NCI-H748 (cell line): ENCODE data around the gene FAM53A.

Source experiments
- DNase-seq: peaks from one replicate; lab custom pipeline; 2025; ENCODE audit not compliant: unreplicated experiment; lab: John Stamatoyannopoulos, UW

Gene FAM53A

GRCh38 chr4:1594871-1595788 is 89.0 kb downstream of the FAM53A start:
- no peak for DNase-seq

- no peak for DNase-seq
Observed at GRCh38 chr4:1593881-1594345, 90.2 kb downstream of the FAM53A start.

GRCh38 chr4:1593458-1593857 is 90.7 kb downstream of the FAM53A start:
- no peak for DNase-seq

GRCh38 chr4:1592709-1593417 is 91.2 kb downstream of the FAM53A start:
- no peak for DNase-seq

- no peak for DNase-seq
Observed at GRCh38 chr4:1592068-1592708, 91.9 kb downstream of the FAM53A start.

GRCh38 chr4:1591107-1591506 is 93.0 kb downstream of the FAM53A start:
- DNase-seq, result no peak

GRCh38 chr4:1590244-1590643 is 93.9 kb downstream of the FAM53A start:
- DNase-seq, result no peak
